HEK293 (cell line): ENCODE results near the gene VAPA.

Experiments used
- CTCF ChIA-PET: fragments of 350-600 bp; formaldehyde crosslinking; extraction: SDS; loops from one replicate; lab custom pipeline; 2021; ENCODE audit warnings: antibody characterized with exemption; lab: Yijun Ruan, JAX
- POLR2A ChIA-PET: fragments of 300-600 bp; formaldehyde crosslinking; extraction: SDS; loops from one replicate; lab custom pipeline; 2020; ENCODE audit warnings: antibody characterized with exemption, inconsistent platforms; lab: Yijun Ruan, JAX
- H3K27ac ChIP-seq: fragments of 200-500 bp; sonication (Bioruptor generic); 2 replicates; pipeline ENCODE4 v1.5.1; 2014; ENCODE audit warnings: low read depth, low read length, control low read depth, inconsistent platforms; ENCODE audit errors: extremely low read depth
- H3K36me3 ChIP-seq, 2 experiments: fragments of 200-500 bp in 1 of 2; sonication (Bioruptor generic) in 1 of 2; 1 replicate in 1 of 2; 2 replicates in 1 of 2; pipeline ENCODE4 v1.5.1; 2014 to 2017; ENCODE audit warnings: inconsistent platforms in 2 of 2, low read length in 2 of 2; ENCODE audit not compliant: control insufficient read depth in 2 of 2, insufficient read depth in 1 of 2
- H3K4me1 ChIP-seq: fragments of 200-500 bp; sonication (Bioruptor generic); 2 replicates; pipeline ENCODE4 v1.5.1; 2014; ENCODE audit warnings: mild to moderate bottlenecking, low read length, inconsistent platforms; ENCODE audit not compliant: control insufficient read depth, insufficient read depth
- H3K4me3 ChIP-seq: 2 replicates; pipeline ENCODE4 v1.5.1; 2011; ENCODE audit warnings: low read depth, mild to moderate bottlenecking, control low read depth, low read length, moderate library complexity
- H3K9me3 ChIP-seq: fragments of 200-500 bp; sonication (Bioruptor generic); 2 replicates; pipeline ENCODE4 v1.5.1; 2014; ENCODE audit warnings: low read depth, low read length, inconsistent platforms; ENCODE audit not compliant: control insufficient read depth, insufficient read depth
- BCL11B ChIP-seq: fragments of 450-650 bp; formaldehyde crosslinking; IDR thresholded peaks from 2 replicates; pipeline ENCODE4 v1.5.1; 2016; ENCODE audit warnings: low read depth, missing biosample characterization, missing genetic modification characterization
- GLIS1 ChIP-seq: fragments of 450-650 bp; formaldehyde crosslinking; IDR thresholded peaks from 2 replicates; pipeline ENCODE4 v1.5.1; 2016; ENCODE audit warnings: missing biosample characterization, missing genetic modification characterization
- GLIS2 ChIP-seq: fragments of 450-650 bp; formaldehyde crosslinking; IDR thresholded peaks from 2 replicates; pipeline ENCODE4 v1.5.1; 2016; ENCODE audit warnings: missing biosample characterization, missing genetic modification characterization
- HIC1 ChIP-seq: fragments of 450-650 bp; formaldehyde crosslinking; IDR thresholded peaks from 2 replicates; pipeline ENCODE4 v1.5.1; 2016; ENCODE audit warnings: missing biosample characterization, missing genetic modification characterization
- MYNN ChIP-seq: fragments of 450-650 bp; formaldehyde crosslinking; IDR thresholded peaks from 2 replicates; pipeline ENCODE4 v1.5.1; 2016; ENCODE audit warnings: missing biosample characterization, missing genetic modification characterization, borderline replicate concordance
- SETDB1 ChIP-seq: IDR thresholded peaks from one replicate; pipeline ENCODE4 v1.6.1; 2017; ENCODE audit warnings: mild to moderate bottlenecking, low read length, moderate library complexity, mixed read lengths; ENCODE audit not compliant: insufficient read length
- ZBTB1 ChIP-seq: fragments of 450-650 bp; formaldehyde crosslinking; IDR thresholded peaks from 2 replicates; pipeline ENCODE4 v1.5.1; 2016; ENCODE audit warnings: missing biosample characterization, missing genetic modification characterization
- ZFHX2 ChIP-seq: fragments of 450-650 bp; formaldehyde crosslinking; conservative IDR thresholded peaks from 2 replicates; pipeline ENCODE4 v1.5.1; 2016; ENCODE audit warnings: missing biosample characterization, missing genetic modification characterization
- ZIC2 ChIP-seq: fragments of 450-650 bp; formaldehyde crosslinking; IDR thresholded peaks from 2 replicates; pipeline ENCODE4 v1.5.1; 2016; ENCODE audit warnings: missing biosample characterization, missing genetic modification characterization
- ZNF19 ChIP-seq: fragments of 450-650 bp; formaldehyde crosslinking; IDR thresholded peaks from 2 replicates; pipeline ENCODE4; 2016; ENCODE audit warnings: missing biosample characterization, missing genetic modification characterization, low read depth
- ZNF2 ChIP-seq: fragments of 450-650 bp; formaldehyde crosslinking; IDR thresholded peaks from 2 replicates; pipeline ENCODE4 v1.5.1; 2016; ENCODE audit warnings: missing biosample characterization, missing genetic modification characterization
- ZNF23 ChIP-seq: fragments of 450-650 bp; formaldehyde crosslinking; IDR thresholded peaks from 2 replicates; pipeline ENCODE4 v1.5.1; 2016; ENCODE audit warnings: missing biosample characterization, missing genetic modification characterization, borderline replicate concordance
- ZNF37A ChIP-seq: fragments of 450-650 bp; IDR thresholded peaks from 2 replicates; pipeline ENCODE4 v1.5.1; 2018; ENCODE audit warnings: missing biosample characterization, missing genetic modification characterization
- ZNF426 ChIP-seq: fragments of 450-650 bp; formaldehyde crosslinking; IDR thresholded peaks from 2 replicates; pipeline ENCODE4 v1.5.1; 2017; ENCODE audit warnings: missing biosample characterization, missing genetic modification characterization, mild to moderate bottlenecking, inconsistent platforms, moderate library complexity
- ZNF48 ChIP-seq: fragments of 450-650 bp; formaldehyde crosslinking; IDR thresholded peaks from 2 replicates; pipeline ENCODE4 v1.5.1; 2016; ENCODE audit warnings: missing biosample characterization, missing genetic modification characterization
- ZNF529 ChIP-seq: fragments of 450-650 bp; formaldehyde crosslinking; IDR thresholded peaks from 2 replicates; pipeline ENCODE4 v1.5.1; 2017; ENCODE audit warnings: missing genetic modification characterization, missing biosample characterization; ENCODE audit not compliant: insufficient replicate concordance
- ZNF549 ChIP-seq: fragments of 450-650 bp; IDR thresholded peaks from 2 replicates; pipeline ENCODE4 v1.5.1; 2018; ENCODE audit warnings: missing biosample characterization, missing genetic modification characterization, mild to moderate bottlenecking, inconsistent platforms, moderate library complexity
- ZNF707 ChIP-seq: fragments of 450-650 bp; formaldehyde crosslinking; IDR thresholded peaks from 2 replicates; pipeline ENCODE4 v1.5.1; 2016; ENCODE audit warnings: missing biosample characterization, missing genetic modification characterization
- ZNF747 ChIP-seq: fragments of 450-650 bp; formaldehyde crosslinking; IDR thresholded peaks from 2 replicates; pipeline ENCODE4 v1.5.1; 2016; ENCODE audit warnings: missing biosample characterization, missing genetic modification characterization
- TF ChIP-seq, protein P1 (sequence below): fragments of 450-650 bp; IDR thresholded peaks from 2 replicates; pipeline ENCODE4 v1.5.1; 2018; ENCODE audit warnings: missing biosample characterization, missing genetic modification characterization
- TF ChIP-seq, protein P2 (sequence below): fragments of 450-650 bp; formaldehyde crosslinking; IDR thresholded peaks from 2 replicates; pipeline ENCODE4 v1.5.1; 2016; ENCODE audit warnings: missing biosample characterization, missing genetic modification characterization
- TF ChIP-seq, protein P3 (sequence below): fragments of 450-650 bp; formaldehyde crosslinking; IDR thresholded peaks from 2 replicates; pipeline ENCODE4 v1.5.1; 2016; ENCODE audit warnings: missing biosample characterization, missing genetic modification characterization
- TF ChIP-seq, protein P4 (sequence below): fragments of 450-650 bp; formaldehyde crosslinking; optimal IDR thresholded peaks from 2 replicates; pipeline ENCODE3; 2016; ENCODE audit warnings: missing biosample characterization, mild to moderate bottlenecking, missing genetic modification characterization

The VAPA gene

GRCh38 chr18:9913526-9914333, at the start of gene VAPA (continued):
- TF ChIP-seq HIC1 (no peak), BCL11B (peak; percentile 44; the same call in 1 of the 2 replicates), ZFHX2 (tag by site-specific recombination) (peak; percentile 92), ZNF426 (no peak), ZIC2 (tag by site-specific recombination) (peak; percentile 56), ZNF48 (tag by site-specific recombination) (no peak), GLIS1 (peak; percentile 40; the same call in 1 of the 2 replicates), ZNF549 (tag by site-specific recombination) (no peak), ZNF23 (no peak)

DNA sequence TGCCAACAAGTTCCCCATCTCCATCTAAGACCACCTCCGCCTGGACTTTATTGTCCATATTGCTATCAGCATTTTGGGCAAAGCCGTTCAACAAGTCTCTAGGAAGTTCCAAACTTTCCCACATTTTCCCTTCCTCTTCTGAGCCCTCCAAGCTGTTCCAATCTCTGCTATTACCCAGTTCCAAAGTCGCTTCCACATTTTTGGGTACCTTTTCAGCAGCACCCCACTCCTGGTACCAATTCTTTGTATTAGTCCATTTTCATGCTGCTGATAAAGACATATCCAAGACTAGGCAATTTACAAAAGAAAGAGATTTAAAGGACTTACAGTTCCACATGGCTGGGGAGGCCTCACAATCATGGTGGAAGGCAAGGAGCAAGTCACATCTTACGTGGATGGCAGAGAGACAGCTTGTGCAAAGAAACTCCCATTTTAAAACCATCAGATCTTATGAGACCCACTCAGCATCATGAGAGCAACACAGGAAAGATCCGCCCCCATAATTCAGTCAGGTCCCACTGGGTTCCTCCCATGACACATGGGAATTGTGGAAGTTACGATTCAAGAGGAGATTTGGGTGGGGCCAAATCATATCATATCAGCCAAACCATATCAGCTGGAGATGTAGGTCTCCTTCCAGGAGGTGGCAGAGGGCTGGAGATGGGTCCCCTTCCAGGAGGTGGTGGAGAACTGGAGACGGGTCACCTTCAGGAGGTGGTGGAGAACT, 47.9 kb upstream of the VAPA start:
- ChIA-PET POLR2A (no interaction called here), CTCF (interaction anchor here (0.6 kb wide), 1 partner anchor 325 kb away, joined by 11 read pairs; no protein-coding TSS in a partner anchor)
- no peaks in the 10 kb centered on the region for H3K9me3 ChIP-seq
- H3K4me3 ChIP-seq, result no peak overlapping the region
- H3K36me3 ChIP-seq, result peaks cover 0 to 12% of the 10 kb centered on the region in 2 experiments; a peak in 1 of 3 replicates
- TF ChIP-seq, protein P1, sequence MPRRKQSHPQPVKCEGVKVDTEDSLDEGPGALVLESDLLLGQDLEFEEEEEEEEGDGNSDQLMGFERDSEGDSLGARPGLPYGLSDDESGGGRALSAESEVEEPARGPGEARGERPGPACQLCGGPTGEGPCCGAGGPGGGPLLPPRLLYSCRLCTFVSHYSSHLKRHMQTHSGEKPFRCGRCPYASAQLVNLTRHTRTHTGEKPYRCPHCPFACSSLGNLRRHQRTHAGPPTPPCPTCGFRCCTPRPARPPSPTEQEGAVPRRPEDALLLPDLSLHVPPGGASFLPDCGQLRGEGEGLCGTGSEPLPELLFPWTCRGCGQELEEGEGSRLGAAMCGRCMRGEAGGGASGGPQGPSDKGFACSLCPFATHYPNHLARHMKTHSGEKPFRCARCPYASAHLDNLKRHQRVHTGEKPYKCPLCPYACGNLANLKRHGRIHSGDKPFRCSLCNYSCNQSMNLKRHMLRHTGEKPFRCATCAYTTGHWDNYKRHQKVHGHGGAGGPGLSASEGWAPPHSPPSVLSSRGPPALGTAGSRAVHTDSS, result no peak
- TF ChIP-seq ZNF19 (tag by site-specific recombination), result no peak
- TF ChIP-seq, protein P2, sequence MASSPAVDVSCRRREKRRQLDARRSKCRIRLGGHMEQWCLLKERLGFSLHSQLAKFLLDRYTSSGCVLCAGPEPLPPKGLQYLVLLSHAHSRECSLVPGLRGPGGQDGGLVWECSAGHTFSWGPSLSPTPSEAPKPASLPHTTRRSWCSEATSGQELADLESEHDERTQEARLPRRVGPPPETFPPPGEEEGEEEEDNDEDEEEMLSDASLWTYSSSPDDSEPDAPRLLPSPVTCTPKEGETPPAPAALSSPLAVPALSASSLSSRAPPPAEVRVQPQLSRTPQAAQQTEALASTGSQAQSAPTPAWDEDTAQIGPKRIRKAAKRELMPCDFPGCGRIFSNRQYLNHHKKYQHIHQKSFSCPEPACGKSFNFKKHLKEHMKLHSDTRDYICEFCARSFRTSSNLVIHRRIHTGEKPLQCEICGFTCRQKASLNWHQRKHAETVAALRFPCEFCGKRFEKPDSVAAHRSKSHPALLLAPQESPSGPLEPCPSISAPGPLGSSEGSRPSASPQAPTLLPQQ (tag by site-specific recombination), result no peak
- peak; percentile 97 for TF ChIP-seq ZNF707 (tag by site-specific recombination)
- peak; percentile 23 for TF ChIP-seq SETDB1
- H3K4me1 ChIP-seq, result peaks cover 15% of the 10 kb centered on the region
- H3K27ac ChIP-seq, result no peak overlapping the region

- POLR2A ChIA-PET, result no interaction called here
- Histone ChIP-seq H3K27ac (no peak overlapping the region), H3K36me3 (peaks cover 0 to 6% of the 10 kb centered on the region in 2 experiments; a peak in 1 of 3 replicates), H3K4me1 (peaks cover 15% of the 10 kb centered on the region), H3K4me3 (no peak overlapping the region), H3K9me3 (no peaks in the 10 kb centered on the region)
- TF ChIP-seq ZNF2 (tag by site-specific recombination) (no peak), SETDB1 (no peak), ZNF747 (tag by site-specific recombination) (no peak), GLIS2 (tag by site-specific recombination) (no peak), ZNF37A (no peak), ZBTB1 (tag by site-specific recombination) (no peak), ZIC2 (tag by site-specific recombination) (no peak), MYNN (tag by site-specific recombination) (no peak), ZNF529 (tag by site-specific recombination) (no peak)
- TF ChIP-seq, protein P3, sequence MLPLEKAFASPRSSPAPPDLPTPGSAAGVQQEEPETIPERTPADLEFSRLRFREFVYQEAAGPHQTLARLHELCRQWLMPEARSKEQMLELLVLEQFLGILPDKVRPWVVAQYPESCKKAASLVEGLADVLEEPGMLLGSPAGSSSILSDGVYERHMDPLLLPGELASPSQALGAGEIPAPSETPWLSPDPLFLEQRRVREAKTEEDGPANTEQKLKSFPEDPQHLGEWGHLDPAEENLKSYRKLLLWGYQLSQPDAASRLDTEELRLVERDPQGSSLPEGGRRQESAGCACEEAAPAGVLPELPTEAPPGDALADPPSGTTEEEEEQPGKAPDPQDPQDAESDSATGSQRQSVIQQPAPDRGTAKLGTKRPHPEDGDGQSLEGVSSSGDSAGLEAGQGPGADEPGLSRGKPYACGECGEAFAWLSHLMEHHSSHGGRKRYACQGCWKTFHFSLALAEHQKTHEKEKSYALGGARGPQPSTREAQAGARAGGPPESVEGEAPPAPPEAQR (tag by site-specific recombination), result no peak
- TF ChIP-seq, protein P4, sequence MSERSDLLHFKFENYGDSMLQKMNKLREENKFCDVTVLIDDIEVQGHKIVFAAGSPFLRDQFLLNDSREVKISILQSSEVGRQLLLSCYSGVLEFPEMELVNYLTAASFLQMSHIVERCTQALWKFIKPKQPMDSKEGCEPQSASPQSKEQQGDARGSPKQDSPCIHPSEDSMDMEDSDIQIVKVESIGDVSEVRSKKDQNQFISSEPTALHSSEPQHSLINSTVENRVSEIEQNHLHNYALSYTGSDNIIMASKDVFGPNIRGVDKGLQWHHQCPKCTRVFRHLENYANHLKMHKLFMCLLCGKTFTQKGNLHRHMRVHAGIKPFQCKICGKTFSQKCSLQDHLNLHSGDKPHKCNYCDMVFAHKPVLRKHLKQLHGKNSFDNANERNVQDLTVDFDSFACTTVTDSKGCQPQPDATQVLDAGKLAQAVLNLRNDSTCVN (tag by site-specific recombination), result no peak
- CTCF ChIA-PET, result interaction anchor here (0.6 kb wide), 1 partner anchor 326 kb away, joined by 11 read pairs; no protein-coding TSS in a partner anchor
These were observed 47.2 kb upstream of the VAPA start for GRCh38 chr18:9866627-9867026.
